ENCODE data around the gene GNAT1.

The GNAT1 gene

DNA sequence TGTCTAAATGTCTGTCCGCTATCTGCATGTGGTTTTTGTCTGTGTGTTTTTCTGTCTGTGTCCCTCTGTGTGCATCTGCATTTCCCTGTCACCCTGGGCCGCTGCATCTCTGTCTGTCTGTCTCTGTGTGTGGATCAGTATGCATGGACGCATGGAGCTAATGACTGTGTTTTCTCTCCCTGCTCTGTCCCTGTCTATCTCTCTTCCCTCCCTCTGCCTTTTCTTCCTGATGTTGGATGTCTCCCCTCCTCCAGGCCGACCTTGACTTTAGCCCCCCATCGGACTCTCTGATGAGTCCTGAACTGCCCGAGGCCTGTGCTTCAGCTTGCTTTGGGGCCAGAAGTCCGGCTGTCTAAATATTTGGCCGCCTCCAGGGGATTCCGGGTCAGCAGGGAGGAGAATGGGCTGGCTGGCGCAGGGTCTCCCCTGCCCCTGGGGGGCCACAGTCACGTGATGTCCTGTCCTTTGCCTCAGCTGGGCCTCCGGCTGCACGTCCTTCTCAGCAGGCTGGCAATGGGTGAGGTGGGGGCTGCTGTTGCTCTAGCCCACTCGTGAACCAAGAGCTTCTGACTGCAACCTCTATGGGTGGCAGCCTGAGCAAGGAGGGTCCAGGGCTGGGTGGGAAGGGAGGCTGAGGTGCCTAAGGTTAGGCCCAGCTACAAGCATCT, 17.4 kb downstream of the GNAT1 start:
- TF ChIP-seq, protein P1, sequence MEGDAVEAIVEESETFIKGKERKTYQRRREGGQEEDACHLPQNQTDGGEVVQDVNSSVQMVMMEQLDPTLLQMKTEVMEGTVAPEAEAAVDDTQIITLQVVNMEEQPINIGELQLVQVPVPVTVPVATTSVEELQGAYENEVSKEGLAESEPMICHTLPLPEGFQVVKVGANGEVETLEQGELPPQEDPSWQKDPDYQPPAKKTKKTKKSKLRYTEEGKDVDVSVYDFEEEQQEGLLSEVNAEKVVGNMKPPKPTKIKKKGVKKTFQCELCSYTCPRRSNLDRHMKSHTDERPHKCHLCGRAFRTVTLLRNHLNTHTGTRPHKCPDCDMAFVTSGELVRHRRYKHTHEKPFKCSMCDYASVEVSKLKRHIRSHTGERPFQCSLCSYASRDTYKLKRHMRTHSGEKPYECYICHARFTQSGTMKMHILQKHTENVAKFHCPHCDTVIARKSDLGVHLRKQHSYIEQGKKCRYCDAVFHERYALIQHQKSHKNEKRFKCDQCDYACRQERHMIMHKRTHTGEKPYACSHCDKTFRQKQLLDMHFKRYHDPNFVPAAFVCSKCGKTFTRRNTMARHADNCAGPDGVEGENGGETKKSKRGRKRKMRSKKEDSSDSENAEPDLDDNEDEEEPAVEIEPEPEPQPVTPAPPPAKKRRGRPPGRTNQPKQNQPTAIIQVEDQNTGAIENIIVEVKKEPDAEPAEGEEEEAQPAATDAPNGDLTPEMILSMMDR (IDR thresholded peaks at IDR 0.05): no peak

DNA sequence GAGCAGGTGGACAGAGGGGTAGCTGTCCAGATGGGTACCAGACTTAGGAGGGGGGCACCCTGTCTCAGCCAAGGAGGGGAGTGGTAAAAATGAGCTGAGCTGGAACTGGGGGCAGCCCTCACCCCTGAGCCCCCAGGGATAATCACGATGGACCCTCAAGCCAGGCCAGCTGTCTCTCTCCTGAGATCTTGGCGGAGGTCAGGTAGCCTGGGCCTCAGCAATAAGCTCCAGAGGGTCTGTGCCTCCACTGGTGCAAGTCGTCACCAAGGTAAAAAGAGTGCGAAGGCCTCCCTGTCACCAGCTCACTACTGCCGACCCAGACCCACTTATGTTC, 18.7 kb downstream of the GNAT1 start:
- TF ChIP-seq, protein P1 (IDR thresholded peaks at IDR 0.05): no peak

DNA sequence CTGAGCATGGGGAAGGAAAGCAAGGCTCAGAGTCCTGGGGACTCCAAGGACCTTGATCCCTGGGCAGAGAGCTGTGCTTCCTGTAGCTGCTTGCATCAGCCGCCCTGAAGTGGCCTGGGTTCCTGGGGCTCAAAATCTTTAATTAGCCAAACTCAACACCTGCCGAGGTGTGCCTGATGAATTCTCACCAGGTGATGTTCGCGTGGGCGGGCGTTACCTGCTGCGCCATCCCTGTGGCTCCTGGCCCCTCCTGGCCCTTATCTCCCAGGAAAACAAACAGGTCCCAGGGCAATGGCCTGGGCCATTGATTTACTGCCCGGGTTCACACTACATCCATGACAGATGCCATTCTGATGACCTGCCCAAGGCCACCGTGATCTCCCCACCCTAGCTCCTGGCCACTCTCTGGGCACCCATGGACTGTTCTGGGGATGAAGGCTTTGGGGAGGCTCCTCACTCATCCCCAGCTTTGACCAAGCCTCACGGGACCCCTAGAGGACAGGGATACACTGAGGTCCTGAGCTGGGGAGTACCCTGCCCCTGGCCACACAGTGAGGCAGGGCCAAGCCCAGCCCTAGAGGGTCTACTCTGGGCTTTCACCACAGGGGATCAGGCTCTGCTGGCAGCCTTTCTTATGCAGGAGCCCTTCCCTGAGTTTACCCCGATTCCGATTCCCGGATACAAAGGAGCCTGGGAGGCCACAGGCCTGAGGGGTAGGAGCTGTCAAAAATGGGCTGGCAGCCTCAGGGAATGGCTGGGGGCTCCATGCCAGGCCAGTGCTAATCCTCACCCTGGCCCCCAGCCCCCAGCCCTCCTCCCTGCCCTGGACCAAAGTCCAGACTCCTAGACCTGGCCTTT, 19.3 kb downstream of the GNAT1 start:
- TF ChIP-seq, protein P1 (IDR thresholded peaks at IDR 0.05): no peak

DNA sequence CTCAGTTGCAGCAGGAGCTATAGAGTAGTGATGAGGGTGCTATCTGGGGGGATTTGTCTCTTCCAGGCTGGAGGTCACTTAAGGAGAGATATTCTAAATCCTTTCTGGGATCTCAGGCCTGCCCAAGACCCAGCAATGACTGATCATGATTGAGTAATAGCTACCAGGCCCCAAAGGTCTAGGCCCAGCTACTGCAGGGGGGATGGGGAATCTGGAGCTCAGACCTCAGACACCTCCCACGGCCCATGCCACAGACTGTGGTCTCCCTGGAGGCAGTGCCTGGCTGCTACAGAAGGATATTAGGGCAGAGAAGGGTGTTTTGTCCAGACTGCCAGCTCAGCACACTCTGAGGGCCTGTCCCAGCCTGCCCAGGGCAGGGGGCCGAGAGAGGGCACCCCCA, 20.5 kb downstream of the GNAT1 start:
- TF ChIP-seq, protein P1 (IDR thresholded peaks at IDR 0.05): no peak

DNA sequence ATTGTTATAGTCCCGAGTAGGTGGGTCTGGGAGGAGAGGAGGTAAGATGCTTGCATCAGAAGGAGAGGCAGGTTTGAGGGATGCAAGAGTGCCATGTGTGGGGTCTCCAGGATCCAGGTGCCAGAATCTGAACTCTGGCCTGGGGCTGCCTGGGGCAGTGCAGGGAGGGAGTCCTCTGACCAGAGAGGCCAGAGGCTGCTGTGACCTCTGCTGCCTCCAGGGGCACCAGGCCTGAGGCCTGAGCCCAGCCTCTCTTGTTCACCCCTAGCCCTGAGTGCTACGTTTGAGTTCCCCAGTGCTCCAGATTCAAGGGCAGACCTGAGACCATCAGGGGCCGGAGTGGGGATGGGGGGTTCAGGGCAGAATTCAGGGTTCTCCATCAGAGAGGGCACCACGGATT, 21.1 kb downstream of the GNAT1 start:
- TF ChIP-seq, protein P1 (IDR thresholded peaks at IDR 0.05): no peak

DNA sequence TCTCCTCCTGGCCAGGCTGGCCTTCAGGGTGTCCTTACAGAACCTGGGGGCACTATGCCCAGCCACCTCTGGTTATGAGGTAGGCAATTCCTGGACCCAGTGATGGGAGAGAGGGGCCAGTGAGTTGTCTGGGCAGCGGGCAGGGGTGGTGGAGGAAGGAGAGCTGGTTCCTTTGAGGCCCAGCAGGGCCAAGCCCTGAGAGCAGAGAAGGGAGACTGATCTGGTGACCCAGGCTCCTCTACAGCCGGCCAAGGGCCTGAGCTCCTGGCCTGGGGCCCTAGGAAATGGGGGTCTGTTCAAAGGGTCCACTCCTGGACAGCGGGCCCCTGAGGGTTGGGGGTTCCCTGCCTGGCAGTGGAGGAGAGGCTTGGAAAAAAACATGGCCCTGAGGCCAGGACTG, 21.6 kb downstream of the GNAT1 start:
- TF ChIP-seq, protein P1 (IDR thresholded peaks at IDR 0.05): no peak

DNA sequence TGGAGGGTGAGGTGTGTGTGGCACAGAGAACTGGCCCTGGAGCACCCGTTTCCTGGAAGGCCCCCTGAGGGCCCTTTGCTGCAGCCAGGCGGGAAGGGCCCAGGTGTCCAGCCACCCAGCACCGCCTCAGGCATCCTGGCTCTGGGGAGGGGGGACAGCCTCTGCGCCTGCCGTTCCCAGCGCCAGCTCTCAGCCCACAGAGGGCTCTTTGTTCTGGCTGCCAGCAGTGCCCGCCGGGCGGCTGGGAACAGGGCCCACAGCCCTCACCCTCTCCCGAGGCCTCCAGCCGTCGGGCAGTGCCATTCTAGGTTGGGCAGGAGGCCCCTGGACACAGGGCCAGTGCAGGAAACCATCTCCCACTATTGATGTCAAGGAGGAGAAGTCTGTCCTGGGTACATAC, 22.0 kb downstream of the GNAT1 start:
- TF ChIP-seq, protein P1 (IDR thresholded peaks at IDR 0.05): no peak

All from LNCAP (cell line).